M059J (cell line): ENCODE results near the gene IL17D. TPM values are rescaled to one million over a fixed set of nuclear protein-coding genes. Genes with fewer than 3 reads are reported as not detected.
"Not testable (repeated sequence)": the region's sequence is repeated elsewhere in the genome, so short reads cannot be mapped to it uniquely, and the experiment has no call there.

ENCODE experiments used
- DNase-seq: peaks from one replicate; pipeline ENCODE4 v3.0.0-alpha.2; 2012; ENCODE audit warnings: low read depth
- total RNA-seq: library from RNA; depleted of rRNA; stranded (reverse); fragments of >200 nt; shearing (Covaris generic); gene quantifications from 2 replicates; pipeline ENCODE4 v1.2.3, GENCODE V29; 2014; rRNA removed

Gene IL17D
- total RNA-seq: 0.47 and 0.71 TPM in 2 replicates

GRCh38 chr13:20702915-20703779 lies at the start of gene IL17D:
TSS of gene IL17D (plus strand) at chr13:20703699. CDS start at chr13:20704002, 303 bp downstream.
- peak; percentile 16 for DNase-seq

DNA sequence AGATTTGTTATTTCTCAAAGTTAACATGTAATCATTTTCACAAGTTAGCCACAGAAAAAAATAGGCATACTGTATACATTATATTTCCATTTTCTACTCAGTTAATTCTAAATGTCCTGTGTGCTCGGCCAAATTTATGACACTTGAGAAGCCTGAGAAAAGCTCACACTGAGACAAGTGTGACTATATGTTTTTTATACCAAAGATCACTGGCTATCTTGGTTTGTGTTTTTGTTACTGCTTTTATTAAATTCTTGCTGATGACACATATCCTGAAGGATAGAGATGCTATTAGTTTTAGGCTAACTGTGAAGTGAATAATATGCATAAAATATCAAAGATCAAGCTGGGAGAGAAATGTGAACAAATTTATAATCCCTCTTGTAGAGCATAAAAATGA lies 49.3 kb upstream of the IL17D start:
- DNase-seq: peak; percentile 16

GRCh38 chr13:20658451-20659040 lies 45.0 kb upstream of the IL17D start:
- no peak for DNase-seq

- DNase-seq: no peak
These were observed 39.1 kb upstream of the IL17D start for GRCh38 chr13:20664351-20664750.

DNA sequence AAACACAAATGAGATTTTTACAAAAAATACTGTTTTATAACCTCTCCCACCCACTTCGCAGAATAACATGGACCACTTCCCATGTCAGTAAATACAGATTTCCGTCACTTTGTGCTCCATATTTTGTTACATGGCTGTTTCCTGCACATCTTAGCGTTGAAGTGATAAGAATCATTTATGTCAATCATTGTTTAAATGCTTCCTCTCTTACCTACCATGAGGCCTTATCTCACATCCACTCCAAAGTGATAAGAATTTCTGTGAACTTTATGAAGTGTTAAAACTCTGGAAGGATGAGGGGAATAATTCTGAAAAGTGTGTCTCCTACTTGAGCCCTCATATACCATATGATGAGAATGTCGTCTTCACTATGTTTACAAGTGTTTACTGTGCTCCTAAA lies 36.6 kb upstream of the IL17D start:
- no peak for DNase-seq

GRCh38 chr13:20667857-20668437 lies 35.6 kb upstream of the IL17D start:
- no peak for DNase-seq

DNA sequence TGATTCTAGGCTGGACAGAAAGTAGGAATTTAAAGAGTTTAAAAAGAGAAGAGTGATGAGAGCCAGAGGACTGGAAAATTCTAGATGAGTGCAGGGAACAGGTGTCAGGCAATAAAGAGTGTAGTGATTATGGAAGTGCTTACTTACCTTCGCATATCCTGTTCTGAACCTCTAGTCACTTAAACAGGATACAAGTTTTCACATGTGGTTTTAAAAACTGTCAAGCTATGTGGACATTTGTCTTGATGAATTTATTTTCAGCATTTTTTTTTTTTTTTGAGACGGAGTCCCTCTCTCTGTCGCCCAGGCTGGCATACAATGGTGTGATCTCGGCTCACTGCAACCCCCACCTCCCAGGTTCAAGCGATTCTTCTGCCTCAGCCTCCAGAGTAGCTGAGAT lies 34.3 kb upstream of the IL17D start:
- DNase-seq: no peak

DNA sequence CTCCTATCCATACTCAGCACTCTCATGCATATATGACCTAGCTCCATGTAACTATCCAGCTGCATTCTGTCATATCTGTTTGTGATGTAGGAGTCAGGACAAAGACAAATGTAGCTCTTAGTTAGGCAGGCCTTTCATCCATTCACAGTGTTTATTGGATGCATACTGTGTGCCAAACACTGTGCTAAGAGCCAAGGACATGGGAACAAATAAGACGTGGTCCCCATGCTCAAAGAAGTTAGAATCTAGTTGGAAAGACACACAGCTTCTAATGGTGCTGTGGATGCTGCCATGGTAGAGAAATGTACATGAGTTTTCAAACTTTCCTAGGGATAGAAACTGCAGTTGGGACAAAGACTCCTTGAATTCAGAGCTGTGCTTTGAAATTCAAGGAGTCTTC lies 31.7 kb upstream of the IL17D start:
- DNase-seq: no peak

GRCh38 chr13:20672772-20673171 lies 30.7 kb upstream of the IL17D start:
- DNase-seq: no peak

DNA sequence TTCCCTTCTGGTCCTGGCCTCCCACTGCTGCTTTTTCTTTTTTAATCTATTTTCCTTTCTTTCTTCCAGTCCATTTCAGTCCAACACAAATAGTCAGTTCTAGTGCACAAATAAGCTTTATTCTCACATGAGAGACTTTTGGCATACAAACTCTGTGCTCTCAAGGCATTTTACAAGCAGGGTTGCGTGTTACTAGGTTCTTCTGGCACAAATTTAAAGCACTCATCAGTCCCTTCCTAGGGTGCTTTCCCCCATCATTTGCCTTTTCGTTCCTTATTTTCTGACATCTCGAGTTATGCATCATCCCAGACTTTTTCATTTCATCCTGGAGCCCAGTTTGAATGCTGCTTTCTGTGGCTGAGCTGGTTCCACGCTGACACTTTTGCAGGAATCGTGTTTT lies 29.8 kb upstream of the IL17D start:
- DNase-seq: no peak

- no peak for DNase-seq
These were observed 27.3 kb upstream of the IL17D start for GRCh38 chr13:20676213-20676612.

- DNase-seq: not testable (repeated sequence)
These were observed 24.9 kb upstream of the IL17D start for GRCh38 chr13:20678606-20679005.

DNA sequence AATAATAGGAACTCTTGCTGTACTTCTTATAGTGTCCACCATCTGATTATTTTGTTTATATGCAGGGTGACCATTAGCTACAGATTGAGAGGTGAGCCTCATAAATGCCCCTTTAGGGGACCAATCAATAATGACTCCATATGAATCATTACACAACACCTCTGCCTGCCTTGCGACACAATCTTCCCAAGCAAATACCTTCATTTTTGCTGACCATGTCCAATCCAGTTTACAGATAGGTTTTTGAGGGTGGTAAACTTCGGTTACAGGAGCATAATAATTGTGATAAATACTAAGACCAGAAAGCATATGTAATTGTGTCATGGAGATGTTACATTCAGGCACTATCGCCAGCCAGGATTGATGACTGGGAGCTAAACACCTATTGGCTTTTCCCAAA lies 23.6 kb upstream of the IL17D start:
- DNase-seq: no peak

DNA sequence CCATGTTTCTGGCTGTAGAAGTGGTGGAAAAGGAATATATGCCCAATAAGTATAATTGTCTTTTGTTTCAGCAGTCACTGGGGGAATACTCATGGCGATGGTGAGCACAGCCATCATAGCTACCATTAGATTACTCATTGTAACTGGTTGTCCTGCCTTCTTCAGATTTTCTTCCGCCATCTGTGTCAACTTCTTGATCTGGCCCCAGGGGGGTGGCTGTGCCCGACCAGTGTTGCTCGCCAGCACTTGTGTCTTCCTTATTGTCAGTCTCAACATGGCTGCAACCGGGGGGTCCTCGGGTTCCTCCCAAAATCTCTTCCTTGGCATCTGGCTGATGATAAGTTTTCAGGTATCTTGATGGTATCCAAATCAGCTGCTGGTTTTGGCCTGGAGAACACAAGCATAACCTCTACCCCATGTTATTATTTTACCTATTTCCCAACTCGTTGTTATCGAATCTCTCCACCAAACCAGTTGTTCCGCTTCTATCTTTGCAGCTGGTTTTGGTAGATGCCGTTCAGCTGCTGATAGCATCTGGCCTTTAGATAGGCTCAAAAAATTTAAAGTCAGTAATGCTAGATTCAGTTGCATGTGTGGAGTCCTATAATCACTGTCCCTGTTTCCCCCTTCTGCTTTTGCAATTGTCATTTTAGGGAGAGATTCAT lies 23.0 kb upstream of the IL17D start:
- DNase-seq: no peak

GRCh38 chr13:20681481-20681880 lies 22.0 kb upstream of the IL17D start:
- peak; percentile 37 for DNase-seq

GRCh38 chr13:20682061-20682460 lies 21.4 kb upstream of the IL17D start:
- no peak for DNase-seq

- DNase-seq: no peak
These were observed 19.5 kb upstream of the IL17D start for GRCh38 chr13:20684041-20684440.

DNA sequence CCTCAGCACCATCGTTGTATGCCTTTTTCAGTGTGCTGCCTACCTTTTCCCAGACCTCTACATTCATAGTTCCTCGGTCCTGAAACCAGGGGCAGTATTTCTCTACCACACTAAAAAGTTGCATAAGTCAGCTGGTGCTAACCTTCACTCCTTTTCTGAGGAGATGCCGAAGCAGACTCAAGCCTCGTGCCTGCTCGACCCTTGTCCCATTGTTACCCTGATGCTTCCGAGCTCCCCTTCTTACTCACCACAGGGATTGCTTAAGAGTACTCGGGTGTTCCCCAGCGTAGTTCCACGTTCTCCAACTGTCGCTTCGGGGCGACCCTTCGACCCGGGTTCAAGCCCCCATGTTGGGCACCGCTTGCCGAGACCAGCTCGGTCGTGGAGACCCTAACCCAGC lies 19.0 kb upstream of the IL17D start:
- no peak for DNase-seq

GRCh38 chr13:20685092-20685491 lies 18.4 kb upstream of the IL17D start:
- DNase-seq: no peak

- no peak for DNase-seq
These were observed 17.3 kb upstream of the IL17D start for GRCh38 chr13:20686167-20686566.

- no peak for DNase-seq
These were observed 16.5 kb upstream of the IL17D start for GRCh38 chr13:20686863-20687579.

- no peak for DNase-seq
These were observed 14.2 kb upstream of the IL17D start for GRCh38 chr13:20689291-20689690.
